GM12892 (cell line): ENCODE data around the gene FAM9A.

Experiments
- POLR2A ChIP-seq: IDR thresholded peaks from 2 replicates; pipeline ENCODE4 v1.6.1; 2011; ENCODE audit warnings: low read depth, low read length, control low read depth
- POLR2AphosphoS5 ChIP-seq: IDR thresholded peaks from 2 replicates; pipeline ENCODE4 v1.6.1; 2011; ENCODE audit warnings: low read depth, low read length, control low read depth
- TAF1 ChIP-seq: IDR thresholded peaks from 2 replicates; pipeline ENCODE4 v1.6.1; 2011; ENCODE audit warnings: low read depth, mild to moderate bottlenecking, control low read depth, low read length, borderline replicate concordance

GRCh38 chrX:8849945-8850344 lies 48.8 kb upstream of the FAM9A start:
- TF ChIP-seq POLR2A = no peak
- TF ChIP-seq TAF1 = no peak
- no peak for TF ChIP-seq POLR2AphosphoS5
